Testis (tissue), 2 donors: ENCODE results near the gene FBXL7.

Experiments
- POLR2A ChIP-seq: fragments of 450-650 bp; IDR thresholded peaks from one replicate; pipeline ENCODE4 v1.6.1; 2017; ENCODE audit warnings: antibody characterized with exemption, mild to moderate bottlenecking, moderate library complexity
- TF ChIP-seq, protein P1 (sequence below), 3 experiments: fragments of 450-650 bp in 2 of 3; fragments of 200-600 bp in 1 of 3; sonication (generic) in 1 of 3; IDR thresholded peaks; one replicate each; pipeline ENCODE4 v1.5.1; 2016 to 2019; ENCODE audit warnings: antibody characterized with exemption in 3 of 3, mild to moderate bottlenecking in 2 of 3, moderate library complexity in 1 of 3

DNA sequence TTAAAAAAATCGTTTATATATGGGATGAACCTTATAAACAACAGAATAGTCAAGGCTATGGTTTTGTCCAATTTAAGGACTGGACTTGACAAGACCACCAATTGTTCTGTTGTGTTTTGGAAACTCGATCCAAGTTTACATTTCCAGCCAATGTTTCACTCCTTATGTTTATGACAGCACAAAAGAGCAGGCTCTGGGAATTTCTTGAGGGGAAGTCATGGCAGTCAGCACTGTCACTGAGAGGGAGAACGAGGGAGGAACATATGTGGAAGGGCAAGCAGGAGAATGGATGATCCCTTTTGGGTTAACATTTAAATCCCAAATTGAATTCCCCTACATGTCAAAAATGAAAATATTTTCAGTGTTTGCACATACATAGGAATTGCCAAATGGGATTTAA is 387.1 kb downstream of the FBXL7 start:
- TF ChIP-seq, protein P1, sequence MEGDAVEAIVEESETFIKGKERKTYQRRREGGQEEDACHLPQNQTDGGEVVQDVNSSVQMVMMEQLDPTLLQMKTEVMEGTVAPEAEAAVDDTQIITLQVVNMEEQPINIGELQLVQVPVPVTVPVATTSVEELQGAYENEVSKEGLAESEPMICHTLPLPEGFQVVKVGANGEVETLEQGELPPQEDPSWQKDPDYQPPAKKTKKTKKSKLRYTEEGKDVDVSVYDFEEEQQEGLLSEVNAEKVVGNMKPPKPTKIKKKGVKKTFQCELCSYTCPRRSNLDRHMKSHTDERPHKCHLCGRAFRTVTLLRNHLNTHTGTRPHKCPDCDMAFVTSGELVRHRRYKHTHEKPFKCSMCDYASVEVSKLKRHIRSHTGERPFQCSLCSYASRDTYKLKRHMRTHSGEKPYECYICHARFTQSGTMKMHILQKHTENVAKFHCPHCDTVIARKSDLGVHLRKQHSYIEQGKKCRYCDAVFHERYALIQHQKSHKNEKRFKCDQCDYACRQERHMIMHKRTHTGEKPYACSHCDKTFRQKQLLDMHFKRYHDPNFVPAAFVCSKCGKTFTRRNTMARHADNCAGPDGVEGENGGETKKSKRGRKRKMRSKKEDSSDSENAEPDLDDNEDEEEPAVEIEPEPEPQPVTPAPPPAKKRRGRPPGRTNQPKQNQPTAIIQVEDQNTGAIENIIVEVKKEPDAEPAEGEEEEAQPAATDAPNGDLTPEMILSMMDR (IDR thresholded peaks at IDR 0.05): no peak
- TF ChIP-seq POLR2A: no peak
